GM18873 (cell line): ENCODE results near the gene CFTR.

Source experiments
- ATAC-seq: cut with Tn5 transposase; IDR thresholded peaks from one replicate; pipeline ENCODE4 v1.9.1; 2021; ENCODE audit warnings: mild to moderate bottlenecking, moderate library complexity, moderate number of reproducible peaks; ENCODE audit not compliant: unreplicated experiment, low FRiP score

The CFTR gene

DNA sequence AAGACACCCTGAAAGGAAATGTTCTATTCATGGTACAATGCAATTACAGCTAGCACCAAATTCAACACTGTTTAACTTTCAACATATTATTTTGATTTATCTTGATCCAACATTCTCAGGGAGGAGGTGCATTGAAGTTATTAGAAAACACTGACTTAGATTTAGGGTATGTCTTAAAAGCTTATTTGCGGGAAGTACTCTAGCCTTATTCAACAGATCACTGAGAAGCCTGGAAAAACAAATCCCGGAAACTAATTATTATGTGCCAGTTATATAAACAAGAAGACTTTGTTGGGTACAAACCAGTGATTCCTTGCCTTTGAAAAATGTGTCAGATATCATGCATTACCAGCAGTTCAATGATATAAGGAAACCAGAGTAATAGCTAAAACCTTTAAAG lies 160.1 kb downstream of the CFTR start:
- ATAC-seq = no peak

DNA sequence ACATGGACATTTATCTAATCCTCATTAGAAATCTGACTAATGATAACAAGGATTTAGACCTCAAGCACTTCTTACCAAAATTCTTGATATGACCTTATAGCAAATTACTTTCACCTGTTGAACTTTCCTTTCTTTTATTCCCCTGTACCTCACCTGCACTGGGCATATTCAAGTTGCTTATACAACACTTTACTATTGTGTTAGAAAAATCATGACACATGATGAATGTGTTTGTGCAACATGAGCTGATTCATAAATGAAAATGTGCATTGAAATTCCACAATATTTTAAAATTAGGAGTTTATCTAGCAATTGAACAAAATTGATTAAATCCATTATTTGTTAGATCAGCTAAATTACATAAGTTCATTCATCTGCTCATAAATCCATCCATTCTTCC lies 160.6 kb downstream of the CFTR start:
- no peak for ATAC-seq

DNA sequence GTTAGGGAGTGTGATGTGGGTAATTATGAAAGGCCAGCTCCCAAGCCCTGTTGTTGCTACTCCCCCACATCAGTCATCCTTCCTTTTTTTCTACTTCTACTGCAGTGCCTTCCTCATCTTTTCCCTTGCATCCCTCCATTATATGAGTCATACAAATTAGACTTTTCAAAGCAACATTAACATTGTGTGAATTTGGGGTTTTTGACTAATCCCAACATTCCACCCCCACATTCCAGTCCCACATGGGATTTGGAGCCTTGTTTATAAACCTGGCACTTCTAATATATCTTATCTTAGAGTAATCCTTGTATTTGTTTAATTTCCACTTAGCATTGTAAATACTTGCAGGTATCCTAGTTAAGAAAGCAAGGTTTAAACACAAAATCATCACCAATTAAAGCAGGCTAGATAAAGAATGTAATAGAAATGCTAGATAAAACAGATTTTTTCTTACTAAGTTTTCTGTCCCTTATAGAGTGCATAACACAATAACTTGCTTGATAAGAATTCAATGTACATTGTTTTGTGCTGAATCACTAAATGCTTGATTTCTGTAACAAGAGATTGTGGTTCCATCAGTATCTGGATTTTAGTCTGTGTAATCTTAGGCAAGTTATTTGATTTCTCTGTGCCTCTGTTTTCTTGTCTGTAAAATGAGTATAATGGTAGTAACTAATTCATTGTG lies 165.8 kb downstream of the CFTR start:
- no peak for ATAC-seq

DNA sequence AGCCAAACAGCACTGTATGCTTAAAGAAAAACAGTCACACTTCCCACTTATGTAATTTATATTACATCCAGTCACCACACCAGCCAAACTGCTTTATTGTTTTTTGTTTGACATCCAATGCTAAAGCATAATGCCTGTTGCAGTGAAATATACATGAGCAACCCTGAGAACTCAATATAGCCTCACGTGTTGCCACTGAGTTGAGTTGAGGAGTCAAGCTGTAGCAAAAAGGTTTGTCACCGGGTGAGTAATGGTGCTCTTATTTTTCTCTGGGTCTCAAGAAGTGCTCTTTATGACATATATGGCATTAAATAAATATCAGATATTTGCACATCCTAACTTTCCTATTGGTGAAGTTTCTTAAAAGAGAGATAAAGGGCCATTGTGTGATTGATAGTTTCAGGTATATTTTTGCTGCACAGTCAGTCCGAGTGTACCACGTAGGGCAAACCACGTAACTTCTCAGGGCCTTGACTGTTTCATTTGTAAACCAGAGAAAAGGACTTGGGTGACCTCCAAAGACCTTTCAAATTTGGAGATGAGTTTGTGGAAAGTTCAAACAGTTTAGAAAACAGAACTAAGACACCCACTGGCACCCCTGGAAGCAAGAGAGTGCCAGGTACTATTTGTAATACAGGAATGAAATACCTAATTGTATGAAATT lies 168.5 kb downstream of the CFTR start:
- ATAC-seq = no peak

DNA sequence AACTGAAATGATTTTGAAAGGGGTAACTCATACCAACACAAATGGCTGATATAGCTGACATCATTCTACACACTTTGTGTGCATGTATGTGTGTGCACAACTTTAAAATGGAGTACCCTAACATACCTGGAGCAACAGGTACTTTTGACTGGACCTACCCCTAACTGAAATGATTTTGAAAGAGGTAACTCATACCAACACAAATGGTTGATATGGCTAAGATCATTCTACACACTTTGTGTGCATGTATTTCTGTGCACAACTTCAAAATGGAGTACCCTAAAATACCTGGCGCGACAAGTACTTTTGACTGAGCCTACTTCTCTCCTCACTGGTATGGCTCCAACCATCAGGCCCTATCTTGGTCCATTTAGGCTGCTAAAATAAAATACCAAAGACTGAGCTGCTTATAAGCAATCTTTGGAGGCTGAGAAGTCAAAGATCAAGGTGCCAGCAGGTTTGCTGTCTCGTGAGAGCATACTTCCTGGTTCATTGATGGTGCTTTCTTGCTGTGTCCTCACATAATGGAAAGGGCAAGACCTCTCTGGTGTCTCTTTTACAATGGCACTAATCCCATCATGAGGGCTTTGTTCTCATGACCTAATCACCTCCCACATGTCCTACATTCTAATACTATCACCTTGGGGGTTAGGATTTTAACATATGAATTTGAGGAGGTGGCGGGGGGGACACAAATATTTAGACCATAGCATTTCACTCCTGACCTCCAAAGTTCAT lies 173.3 kb downstream of the CFTR start:
- no peak for ATAC-seq

DNA sequence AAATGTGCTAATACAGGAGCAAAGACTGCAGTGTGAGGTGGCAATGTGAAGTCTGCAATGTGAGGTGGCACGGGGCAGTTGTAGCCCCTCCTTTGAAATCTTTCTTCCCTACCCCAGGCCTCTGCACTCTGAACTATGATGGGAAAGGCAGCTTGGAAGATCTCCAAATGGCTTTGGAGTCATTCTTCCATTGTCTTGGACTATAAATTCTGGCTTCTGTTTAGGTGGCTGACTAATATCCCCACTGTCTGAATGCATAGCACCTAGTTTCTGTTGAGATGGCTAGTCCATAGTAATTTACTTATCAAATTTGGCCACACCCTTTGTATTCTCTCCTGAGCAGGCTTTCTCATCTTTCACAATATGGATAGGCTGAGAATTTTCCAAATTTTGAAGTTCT lies 175.0 kb downstream of the CFTR start:
- no peak for ATAC-seq

DNA sequence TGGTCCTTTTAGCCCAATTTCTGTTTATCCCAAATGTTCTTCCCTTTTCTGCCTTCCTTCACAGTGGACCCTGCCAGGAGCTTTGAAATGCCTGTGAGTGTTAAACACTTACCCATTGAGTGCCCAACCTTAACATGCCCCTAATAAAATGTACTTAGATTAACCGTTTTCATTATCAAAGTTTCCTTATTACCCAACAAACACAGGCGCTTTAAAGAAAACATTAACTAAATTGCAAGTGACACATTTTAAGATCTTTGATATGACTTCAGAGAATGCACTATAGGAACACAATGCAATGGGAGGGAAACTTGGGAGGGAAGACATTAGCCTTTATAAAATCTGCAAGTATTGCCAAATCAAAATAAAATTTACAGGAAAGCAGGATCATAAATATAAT lies 177.0 kb downstream of the CFTR start:
- ATAC-seq = no peak

DNA sequence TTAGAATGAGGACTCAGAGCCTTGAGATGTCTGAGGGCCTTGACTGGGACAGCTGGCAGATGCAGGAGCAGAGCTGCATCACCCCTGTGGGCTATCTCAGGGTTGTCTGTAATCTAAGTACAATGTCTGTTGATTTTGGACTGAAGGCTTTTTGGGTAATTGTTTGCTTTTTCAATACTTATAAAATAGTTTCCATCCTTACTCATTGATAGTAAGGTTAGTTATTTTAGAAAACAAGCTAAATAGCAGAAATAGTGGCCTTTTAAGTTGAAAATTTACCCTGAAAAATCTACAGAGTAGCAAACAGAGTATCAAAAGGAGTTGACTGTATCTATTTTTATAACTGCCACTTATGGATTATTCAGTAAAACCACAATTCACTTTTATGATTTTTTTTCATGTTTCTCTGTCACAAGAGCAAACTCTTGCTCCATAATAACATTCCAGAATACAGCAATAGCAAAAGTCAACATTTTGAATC lies 179.7 kb downstream of the CFTR start:
- no peak for ATAC-seq

DNA sequence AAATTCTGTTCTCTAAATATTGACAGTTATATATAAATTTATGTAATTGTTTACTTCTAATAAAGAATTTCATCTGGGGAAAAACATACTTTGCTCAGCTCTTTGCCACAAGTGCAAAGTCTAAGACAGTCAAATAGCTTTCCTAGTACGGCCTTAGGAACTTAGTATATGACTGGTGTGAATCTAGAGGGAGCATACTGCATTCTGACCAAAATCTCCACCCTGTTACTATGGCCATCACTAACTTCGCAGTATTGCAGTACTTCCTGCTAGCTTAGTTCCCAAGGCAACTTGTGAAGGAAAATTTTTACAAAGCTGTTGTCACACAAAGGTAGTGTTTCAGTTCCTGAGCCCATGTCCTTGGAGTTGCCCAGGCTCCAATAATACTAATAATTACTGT lies 181.5 kb downstream of the CFTR start:
- ATAC-seq = no peak

DNA sequence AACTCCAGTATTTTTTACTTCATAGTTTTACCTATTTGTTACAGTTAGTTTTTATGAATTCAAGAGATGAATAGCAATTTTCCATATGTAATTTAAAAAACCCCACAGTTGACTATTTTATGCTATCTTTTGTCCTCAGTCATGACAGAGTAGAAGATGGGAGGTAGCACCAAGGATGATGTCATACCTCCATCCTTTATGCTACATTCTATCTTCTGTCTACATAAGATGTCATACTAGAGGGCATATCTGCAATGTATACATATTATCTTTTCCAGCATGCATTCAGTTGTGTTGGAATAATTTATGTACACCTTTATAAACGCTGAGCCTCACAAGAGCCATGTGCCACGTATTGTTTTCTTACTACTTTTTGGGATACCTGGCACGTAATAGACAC lies 184.2 kb downstream of the CFTR start:
- no peak for ATAC-seq

DNA sequence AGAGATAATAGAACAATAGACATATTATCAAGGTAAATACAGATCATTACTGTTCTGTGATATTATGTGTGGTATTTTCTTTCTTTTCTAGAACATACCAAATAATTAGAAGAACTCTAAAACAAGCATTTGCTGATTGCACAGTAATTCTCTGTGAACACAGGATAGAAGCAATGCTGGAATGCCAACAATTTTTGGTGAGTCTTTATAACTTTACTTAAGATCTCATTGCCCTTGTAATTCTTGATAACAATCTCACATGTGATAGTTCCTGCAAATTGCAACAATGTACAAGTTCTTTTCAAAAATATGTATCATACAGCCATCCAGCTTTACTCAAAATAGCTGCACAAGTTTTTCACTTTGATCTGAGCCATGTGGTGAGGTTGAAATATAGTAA lies 185.5 kb downstream of the CFTR start:
- no peak for ATAC-seq

DNA sequence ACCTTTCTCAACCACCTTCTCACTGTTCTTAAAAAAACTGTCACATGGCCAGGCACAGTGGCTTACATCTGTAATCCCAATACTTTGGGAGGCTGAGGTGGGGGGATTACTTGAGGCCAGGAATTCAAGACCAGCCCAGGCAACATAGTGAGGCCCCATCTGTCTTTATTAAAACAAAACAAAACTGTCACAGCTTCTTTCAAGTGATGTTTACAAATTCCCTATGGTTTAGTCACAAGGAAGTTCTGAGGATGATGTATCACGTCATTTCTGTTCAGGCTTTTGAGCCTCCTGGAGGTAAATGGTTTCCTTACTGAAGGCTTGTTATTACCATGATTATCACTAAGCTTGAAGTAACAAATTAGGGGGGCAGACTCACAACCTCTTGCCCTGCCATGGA lies 186.2 kb downstream of the CFTR start:
- no peak for ATAC-seq

DNA sequence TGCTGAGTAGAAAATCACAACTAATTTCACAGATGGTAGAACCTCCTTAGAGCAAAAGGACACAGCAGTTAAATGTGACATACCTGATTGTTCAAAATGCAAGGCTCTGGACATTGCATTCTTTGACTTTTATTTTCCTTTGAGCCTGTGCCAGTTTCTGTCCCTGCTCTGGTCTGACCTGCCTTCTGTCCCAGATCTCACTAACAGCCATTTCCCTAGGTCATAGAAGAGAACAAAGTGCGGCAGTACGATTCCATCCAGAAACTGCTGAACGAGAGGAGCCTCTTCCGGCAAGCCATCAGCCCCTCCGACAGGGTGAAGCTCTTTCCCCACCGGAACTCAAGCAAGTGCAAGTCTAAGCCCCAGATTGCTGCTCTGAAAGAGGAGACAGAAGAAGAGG lies 186.9 kb downstream of the CFTR start:
- ATAC-seq = no peak

DNA sequence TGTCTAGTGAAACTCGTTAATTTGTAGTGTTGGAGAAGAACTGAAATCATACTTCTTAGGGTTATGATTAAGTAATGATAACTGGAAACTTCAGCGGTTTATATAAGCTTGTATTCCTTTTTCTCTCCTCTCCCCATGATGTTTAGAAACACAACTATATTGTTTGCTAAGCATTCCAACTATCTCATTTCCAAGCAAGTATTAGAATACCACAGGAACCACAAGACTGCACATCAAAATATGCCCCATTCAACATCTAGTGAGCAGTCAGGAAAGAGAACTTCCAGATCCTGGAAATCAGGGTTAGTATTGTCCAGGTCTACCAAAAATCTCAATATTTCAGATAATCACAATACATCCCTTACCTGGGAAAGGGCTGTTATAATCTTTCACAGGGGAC lies 187.6 kb downstream of the CFTR start:
- ATAC-seq = no peak

DNA sequence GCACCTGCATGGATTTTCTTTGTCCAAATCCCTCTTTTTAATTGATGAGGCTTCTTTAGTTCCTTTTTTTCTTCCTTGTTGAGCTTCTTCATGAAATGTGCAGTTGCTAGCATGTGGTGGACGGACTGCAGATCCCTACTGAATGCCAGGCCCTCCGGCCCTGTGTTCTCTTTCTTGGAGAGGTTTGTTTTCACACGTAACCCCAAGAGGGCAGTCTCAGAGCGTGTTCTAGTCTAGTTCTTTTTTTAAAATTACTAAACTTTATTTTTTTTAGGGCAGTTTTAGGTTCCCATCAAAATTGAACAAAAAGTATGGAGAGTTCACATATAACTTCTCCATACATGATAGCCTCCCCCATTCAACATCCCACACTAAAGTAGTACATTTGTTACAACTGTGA lies 190.0 kb downstream of the CFTR start:
- no peak for ATAC-seq

DNA sequence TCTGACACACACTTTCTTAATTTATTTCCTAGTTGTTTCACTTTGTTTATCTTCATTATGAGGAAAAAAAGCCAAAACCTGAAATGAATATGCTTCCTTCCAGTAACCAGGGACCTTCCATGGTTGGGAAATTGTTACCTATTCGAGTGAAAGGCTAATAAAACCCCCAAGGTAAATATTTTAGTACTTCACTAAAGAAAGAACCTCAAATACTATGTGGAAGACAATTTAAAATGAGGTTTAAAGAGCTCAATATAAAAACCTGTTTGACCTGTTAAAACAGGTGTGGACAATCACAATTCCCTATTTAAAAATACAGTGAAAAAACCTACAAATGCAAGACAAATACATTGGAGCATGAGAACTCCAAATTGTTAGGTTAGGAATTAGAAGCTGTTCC lies 192.6 kb downstream of the CFTR start:
- no peak for ATAC-seq

DNA sequence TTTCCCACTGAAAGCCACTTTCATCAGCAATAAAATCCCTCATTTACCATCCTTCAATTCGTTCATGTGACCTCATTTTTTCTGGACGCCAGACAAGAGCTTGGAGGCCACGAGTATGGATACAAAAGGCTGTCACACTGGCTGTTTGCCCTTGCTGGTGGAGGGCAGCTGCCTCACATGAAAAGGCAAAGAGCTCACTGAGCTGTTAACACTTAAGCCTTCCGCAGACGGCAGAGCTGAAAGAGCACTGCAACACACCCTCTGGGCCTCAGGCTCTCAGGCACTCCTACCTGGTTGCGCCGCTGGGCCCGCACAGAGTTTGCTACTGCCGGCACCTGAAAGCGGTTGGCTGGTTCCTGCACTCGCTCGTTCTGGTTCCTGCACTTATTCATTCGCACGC lies 193.5 kb downstream of the CFTR start:
- no peak for ATAC-seq

DNA sequence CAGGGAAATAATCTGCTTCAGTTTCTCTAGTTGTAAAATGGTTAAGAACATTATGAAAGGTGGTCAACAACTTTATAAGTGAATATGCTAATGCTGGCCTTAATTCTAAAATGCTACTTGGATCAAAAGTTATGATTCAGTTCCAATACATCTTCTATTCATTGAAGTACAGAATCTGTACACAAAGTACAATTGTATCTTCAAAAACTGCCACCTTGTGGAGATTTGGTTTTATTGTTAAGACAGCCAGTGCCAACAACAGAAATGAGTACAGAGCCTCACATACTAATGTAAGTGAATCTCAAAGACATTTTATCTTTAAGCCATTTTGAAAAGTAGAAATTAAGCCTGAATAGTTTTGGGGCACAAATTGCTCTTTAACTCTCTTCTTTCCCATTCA lies 194.0 kb downstream of the CFTR start:
- ATAC-seq = peak; percentile 62

DNA sequence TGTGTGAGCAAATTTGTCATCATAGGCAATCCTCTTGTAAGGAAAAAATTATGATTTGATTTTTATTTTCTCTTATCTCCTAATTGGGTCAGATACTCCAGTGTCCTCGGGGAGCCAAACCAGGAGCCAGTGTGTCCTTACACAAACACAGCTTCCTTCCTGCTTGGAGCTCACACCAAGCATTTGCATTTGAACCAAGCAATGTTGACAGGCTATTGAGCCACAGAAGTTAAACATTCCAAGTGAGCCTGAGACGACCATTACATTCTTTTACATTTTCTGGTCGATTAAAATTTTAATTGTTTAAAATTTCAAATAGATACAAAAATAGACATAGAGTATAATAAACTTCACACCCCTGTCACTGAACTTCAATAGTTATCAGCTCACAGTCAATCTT lies 194.8 kb downstream of the CFTR start:
- ATAC-seq = no peak

DNA sequence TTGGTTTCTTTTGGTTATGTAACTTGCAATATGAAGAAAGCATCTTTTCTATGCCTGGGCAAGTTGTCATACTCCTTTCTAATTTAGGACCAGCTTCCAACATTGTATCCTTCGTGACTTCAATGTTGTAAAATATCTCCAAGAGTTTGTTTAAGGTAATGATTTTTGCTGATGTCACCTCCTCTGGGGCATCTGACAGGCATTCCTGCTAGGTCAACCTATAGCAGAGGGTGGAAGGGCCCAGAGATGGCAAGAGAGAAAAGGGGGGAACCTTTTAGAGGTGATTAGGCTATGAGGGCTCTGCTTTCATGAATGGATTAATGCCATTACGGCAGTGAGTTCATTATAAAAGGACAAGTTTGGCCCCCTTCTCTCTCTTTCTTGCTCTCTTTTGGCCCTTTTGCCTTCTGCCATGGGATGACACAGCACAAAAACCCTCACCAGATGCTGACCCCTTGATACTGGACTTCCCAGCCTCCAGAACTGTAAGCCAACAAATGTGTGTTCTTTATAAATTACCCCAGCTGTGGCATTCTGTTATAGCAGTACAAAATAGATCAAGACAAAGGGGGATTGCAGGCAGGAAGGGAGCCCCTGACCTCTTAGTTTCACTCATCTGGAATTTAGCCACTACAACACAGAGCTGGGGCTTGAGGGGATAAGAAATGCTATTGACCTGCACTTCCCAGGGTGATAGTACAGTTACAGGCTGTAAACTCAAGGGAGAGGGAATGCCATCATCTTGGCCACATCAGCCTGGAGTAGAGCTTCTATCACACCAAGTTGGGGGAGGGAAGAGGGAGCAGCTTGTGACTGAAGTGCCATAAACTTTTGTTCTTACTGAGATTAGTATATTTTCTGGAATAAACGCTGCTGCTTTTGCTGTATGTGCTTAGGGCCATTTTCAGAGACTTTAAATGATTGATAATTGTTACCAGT lies 195.9 kb downstream of the CFTR start:
- no peak for ATAC-seq

DNA sequence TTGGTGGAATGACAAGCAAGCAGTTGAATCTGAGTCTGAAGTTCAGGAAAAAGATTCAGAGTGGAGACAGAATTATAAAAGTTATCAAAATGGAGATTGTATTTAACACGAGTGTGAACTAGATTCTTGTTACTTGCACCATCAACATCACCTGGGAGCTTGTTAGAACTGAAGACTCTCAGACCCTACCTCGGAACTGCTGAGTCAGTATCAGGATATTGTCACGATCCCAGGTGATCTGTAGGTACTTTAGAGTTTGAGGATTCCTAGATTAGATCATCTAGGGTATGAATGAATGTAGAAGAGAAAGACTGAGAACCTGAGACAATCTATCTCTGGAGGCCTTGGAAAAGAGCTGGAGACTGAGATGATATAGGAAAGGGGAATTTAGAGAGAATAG lies 199.3 kb downstream of the CFTR start:
- no peak for ATAC-seq
